ENCODE measurements around the gene RASGRP2.

The RASGRP2 gene

GRCh38 chr11:64764040-64764611 lies 20.2 kb upstream of the RASGRP2 start:
- DNase-seq (ENCODE audit: low spot score) = peak; percentile 16
- TF ChIP-seq CTCF (IDR thresholded peaks at IDR 0.05; ENCODE audit: extremely low read depth, missing control alignments) = no peak

- DNase-seq (ENCODE audit: low spot score) = no peak
- no peak for TF ChIP-seq CTCF (IDR thresholded peaks at IDR 0.05; ENCODE audit: extremely low read depth, missing control alignments)
These were observed 19.6 kb upstream of the RASGRP2 start for GRCh38 chr11:64763526-64764039.

DNA sequence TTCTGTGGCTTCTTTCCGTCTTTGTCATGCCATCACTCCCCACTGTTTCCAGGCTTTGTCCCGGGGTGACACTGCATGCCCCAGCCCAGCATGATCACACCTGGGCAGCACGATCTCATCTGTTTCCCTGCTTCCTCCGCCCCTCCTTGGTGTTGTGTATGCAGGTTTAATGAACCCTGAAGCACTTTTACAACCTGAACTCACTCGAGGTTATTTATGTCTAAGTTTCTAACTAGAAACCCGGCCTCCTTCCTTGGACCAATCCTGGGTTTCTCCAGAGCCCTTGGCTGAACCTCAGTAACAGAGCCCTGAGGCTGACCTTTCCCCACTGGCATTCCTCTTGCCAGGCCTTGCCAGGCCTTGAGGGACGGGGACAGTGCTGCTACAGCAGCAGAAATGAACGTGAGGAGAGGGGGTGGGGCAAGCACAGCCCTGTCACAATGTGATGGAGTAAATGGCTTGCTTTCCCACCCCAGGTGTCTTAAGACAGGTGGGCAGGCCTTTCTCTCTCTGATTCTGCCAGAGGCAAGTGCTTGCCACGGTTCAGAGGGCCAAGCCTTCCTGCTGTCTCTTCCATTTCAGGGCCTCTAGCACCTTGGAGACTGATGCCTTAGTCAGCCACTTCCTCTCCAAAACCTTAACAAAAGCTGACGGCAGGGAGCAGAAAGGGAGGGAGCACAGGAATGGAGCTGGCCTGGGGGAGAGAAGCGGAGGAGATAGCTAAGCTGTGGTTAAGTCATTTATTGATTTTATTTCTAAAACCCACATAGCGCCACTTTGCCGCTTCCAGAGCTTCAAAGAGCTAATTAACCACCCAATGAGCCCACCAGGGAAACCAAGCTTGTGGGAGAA lies 19.0 kb upstream of the RASGRP2 start:
- TF ChIP-seq CTCF (IDR thresholded peaks at IDR 0.05; ENCODE audit: extremely low read depth, missing control alignments) = no peak
- no peak for DNase-seq (ENCODE audit: low spot score)

- DNase-seq (ENCODE audit: low spot score) = peak; percentile 30
- no peak for TF ChIP-seq CTCF (IDR thresholded peaks at IDR 0.05; ENCODE audit: extremely low read depth, missing control alignments)
These were observed 18.3 kb upstream of the RASGRP2 start for GRCh38 chr11:64762277-64762673.

GRCh38 chr11:64760759-64761420 lies 16.9 kb upstream of the RASGRP2 start:
- peak; percentile 18 for DNase-seq (ENCODE audit: low spot score)

More at GRCh38 chr11:64760759-64761420, 16.9 kb upstream of the RASGRP2 start:
- TF ChIP-seq CTCF (IDR thresholded peaks at IDR 0.05; ENCODE audit: extremely low read depth, missing control alignments) = no peak

All from GM20000 (cell line).